ENCODE results near the gene TPX2. TPM values are rescaled to one million over a fixed set of nuclear protein-coding genes. Genes with fewer than 3 reads are reported as not detected.

TPX2 gene
- total and polyA plus RNA-seq, 2 experiments from 2014 or later = 12.3 to 120 TPM

DNA sequence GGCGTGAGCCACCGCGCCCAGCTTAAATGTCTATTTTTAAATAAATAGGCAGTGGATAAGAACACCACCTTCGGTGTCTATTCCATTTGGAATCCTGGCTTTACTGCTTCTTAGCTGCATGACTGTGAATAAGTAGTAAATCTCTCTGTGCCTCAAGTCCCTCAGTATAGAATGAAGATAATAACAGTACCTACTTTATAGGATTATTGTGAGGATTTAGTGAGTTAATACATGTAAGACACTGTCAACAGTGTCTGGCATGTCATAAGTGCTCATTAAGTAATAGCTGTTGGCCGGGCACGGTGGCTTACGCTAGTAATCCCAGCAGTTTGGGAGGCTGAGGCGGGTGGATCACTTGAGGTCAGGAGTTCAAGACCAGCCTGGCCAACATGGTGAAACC, 10.1 kb downstream of the TPX2 start:
- TF ChIP-seq, protein P1, sequence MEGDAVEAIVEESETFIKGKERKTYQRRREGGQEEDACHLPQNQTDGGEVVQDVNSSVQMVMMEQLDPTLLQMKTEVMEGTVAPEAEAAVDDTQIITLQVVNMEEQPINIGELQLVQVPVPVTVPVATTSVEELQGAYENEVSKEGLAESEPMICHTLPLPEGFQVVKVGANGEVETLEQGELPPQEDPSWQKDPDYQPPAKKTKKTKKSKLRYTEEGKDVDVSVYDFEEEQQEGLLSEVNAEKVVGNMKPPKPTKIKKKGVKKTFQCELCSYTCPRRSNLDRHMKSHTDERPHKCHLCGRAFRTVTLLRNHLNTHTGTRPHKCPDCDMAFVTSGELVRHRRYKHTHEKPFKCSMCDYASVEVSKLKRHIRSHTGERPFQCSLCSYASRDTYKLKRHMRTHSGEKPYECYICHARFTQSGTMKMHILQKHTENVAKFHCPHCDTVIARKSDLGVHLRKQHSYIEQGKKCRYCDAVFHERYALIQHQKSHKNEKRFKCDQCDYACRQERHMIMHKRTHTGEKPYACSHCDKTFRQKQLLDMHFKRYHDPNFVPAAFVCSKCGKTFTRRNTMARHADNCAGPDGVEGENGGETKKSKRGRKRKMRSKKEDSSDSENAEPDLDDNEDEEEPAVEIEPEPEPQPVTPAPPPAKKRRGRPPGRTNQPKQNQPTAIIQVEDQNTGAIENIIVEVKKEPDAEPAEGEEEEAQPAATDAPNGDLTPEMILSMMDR (IDR thresholded peaks at IDR 0.05; ENCODE audit: low read depth, low read length) = no peak
- H3K9me3 ChIP-seq (ENCODE audit: low read depth) = no peaks in the 10 kb centered on the region
- peaks cover 27% of the 10 kb centered on the region for H3K4me1 ChIP-seq (ENCODE audit: low read depth)
- H3K27me3 ChIP-seq = no peaks in the 10 kb centered on the region
- H3K36me3 ChIP-seq = no peaks in the 10 kb centered on the region
- no peak overlapping the region for H3K4me3 ChIP-seq
- H3K27ac ChIP-seq = no peak overlapping the region
- DNase-seq (ENCODE audit: low read depth in 1 of 2, low spot score in 1 of 2) = no peak

DNA sequence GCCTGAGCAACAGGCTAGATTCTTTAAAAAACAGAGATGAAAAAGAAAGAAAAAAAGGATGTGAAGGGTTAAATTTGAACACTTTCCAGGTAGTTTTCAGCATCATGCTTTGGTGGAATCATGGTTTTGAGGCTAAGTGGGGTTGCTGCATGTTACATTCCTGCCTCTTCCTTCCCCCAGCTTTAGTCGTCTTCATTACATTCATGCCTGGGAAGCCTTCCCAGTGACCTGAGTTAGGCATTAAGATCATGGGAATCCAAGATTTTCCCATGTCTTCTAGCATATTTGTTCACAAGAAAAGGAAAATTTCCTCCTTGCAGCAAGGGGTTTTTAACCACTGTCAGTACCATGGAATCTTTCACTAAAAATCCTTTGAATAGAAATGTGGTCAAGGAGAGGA, 12.0 kb downstream of the TPX2 start:
- TF ChIP-seq, protein P1 (IDR thresholded peaks at IDR 0.05; ENCODE audit: low read depth, low read length) = no peak
- DNase-seq (ENCODE audit: low read depth in 1 of 2, low spot score in 1 of 2) = peak in 1 of 2 donors; percentile 90
- Histone ChIP-seq H3K27me3 (no peaks in the 10 kb centered on the region), H3K36me3 (no peaks in the 10 kb centered on the region), H3K4me1 (ENCODE audit: low read depth) (peaks cover 21% of the 10 kb centered on the region), H3K4me3 (no peak overlapping the region), H3K27ac (no peak overlapping the region), H3K9me3 (ENCODE audit: low read depth) (no peaks in the 10 kb centered on the region)

DNA sequence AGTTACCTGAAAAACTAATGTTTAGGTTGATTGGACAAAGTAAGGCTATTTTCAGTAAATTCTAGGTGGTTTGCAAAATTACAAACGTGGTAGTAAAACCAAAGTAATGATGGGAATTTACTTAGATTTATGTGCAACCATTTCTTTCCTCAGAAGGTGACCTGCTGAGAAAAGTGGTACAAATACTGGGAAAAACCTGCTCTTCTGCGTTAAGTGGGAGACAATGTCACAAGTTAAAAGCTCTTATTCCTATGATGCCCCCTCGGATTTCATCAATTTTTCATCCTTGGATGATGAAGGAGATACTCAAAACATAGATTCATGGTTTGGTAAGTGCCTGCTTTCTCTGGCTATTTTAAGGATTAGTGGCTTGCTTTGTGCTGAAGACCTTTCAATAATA, 18.2 kb downstream of the TPX2 start:
- DNase-seq (ENCODE audit: low read depth in 1 of 2, low spot score in 1 of 2) = no peak
- Histone ChIP-seq H3K9me3 (ENCODE audit: low read depth) (no peaks in the 10 kb centered on the region), H3K4me1 (ENCODE audit: low read depth) (peaks cover 8% of the 10 kb centered on the region), H3K27me3 (no peaks in the 10 kb centered on the region), H3K27ac (no peak overlapping the region), H3K36me3 (peaks cover 4% of the 10 kb centered on the region), H3K4me3 (no peak overlapping the region)
- TF ChIP-seq, protein P1 (IDR thresholded peaks at IDR 0.05; ENCODE audit: low read depth, low read length) = no peak

DNA sequence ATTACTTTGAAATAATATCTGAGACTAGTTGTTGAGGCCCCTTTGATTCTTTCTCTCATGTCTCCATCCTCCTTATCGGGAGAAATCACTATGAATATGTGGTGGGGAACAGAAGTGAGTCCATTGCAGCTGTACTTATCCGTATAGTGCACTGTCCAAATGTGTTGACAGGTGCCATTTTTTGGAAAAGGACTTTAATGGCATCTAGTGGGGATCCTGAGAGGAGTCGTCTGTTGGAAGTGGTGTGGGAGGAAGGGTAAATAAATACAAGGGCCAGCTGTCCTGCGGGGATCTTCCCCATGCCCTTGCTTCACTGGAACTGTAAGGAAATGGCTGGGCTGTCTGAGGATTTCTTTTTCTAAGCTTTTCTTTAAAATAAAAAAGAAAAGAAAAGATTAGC, 19.4 kb downstream of the TPX2 start:
- Histone ChIP-seq H3K36me3 (peaks cover 4% of the 10 kb centered on the region), H3K4me1 (ENCODE audit: low read depth) (peaks cover 8% of the 10 kb centered on the region), H3K27ac (no peak overlapping the region), H3K27me3 (no peaks in the 10 kb centered on the region), H3K9me3 (ENCODE audit: low read depth) (no peaks in the 10 kb centered on the region), H3K4me3 (no peak overlapping the region)
- no peak for DNase-seq (ENCODE audit: low read depth in 1 of 2, low spot score in 1 of 2)
- TF ChIP-seq, protein P1 (IDR thresholded peaks at IDR 0.05; ENCODE audit: low read depth, low read length) = no peak

DNA sequence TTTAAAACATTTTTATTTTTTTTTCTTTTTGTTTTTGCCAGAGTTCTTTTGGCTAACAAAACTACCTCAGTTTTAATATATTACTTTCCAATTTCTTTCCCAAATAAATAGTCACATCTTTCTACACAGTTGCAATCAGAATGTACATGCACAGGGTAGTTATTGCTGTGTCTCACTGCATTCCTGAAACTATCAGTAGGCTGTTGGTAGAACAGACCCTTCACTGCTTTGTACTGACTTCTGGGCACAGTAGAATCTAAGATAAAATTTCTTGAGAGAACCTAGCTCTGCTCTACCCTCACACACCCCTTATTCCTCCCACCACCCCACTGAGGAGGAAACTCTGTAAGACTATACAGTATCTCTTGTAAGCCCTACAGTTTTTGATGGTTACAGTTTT, 19.9 kb downstream of the TPX2 start:
- Histone ChIP-seq H3K4me3 (no peak overlapping the region), H3K27ac (no peak overlapping the region), H3K36me3 (peaks cover 4% of the 10 kb centered on the region), H3K27me3 (no peaks in the 10 kb centered on the region), H3K4me1 (ENCODE audit: low read depth) (peaks cover 8% of the 10 kb centered on the region), H3K9me3 (ENCODE audit: low read depth) (no peaks in the 10 kb centered on the region)
- TF ChIP-seq, protein P1 (IDR thresholded peaks at IDR 0.05; ENCODE audit: low read depth, low read length) = no peak
- no peak for DNase-seq (ENCODE audit: low read depth in 1 of 2, low spot score in 1 of 2)
